ENCODE results near the gene HOXD9.
A peak's percentile ranks its signal among the peaks of the same experiment; 100 is the strongest.

Gene HOXD9

GRCh38 chr2:176122683-176123410 lies at the start of gene HOXD9:
HOXD9 (plus strand) TSS chr2:176122719; CDS start chr2:176122769, 50 bp downstream.
- H3K4me1 Mint-ChIP-seq (ENCODE audit: low read depth) = peaks cover 11% of the 10 kb centered on the region
- H3K9me3 Mint-ChIP-seq (ENCODE audit: low read depth) = peaks cover 3% of the 10 kb centered on the region
- H3K4me3 Mint-ChIP-seq = peak within 1 kb of the TSS; percentile 76
- peaks cover 54% of the 10 kb centered on the region for H3K27me3 Mint-ChIP-seq
- H3K27ac Mint-ChIP-seq = no peak within 1 kb of the TSS
- peaks cover 2% of the 10 kb centered on the region for H3K36me3 Mint-ChIP-seq

- Mint-ChIP-seq H3K36me3 (peaks cover 3% of the 10 kb centered on the region), H3K27me3 (peaks cover 66% of the 10 kb centered on the region), H3K9me3 (ENCODE audit: low read depth) (peaks cover 9% of the 10 kb centered on the region), H3K4me1 (ENCODE audit: low read depth) (peaks cover 7% of the 10 kb centered on the region), H3K4me3 (no peak overlapping the region), H3K27ac (no peak overlapping the region)
Measured at GRCh38 chr2:176072951-176073904, 49.3 kb upstream of the HOXD9 start.

DNA sequence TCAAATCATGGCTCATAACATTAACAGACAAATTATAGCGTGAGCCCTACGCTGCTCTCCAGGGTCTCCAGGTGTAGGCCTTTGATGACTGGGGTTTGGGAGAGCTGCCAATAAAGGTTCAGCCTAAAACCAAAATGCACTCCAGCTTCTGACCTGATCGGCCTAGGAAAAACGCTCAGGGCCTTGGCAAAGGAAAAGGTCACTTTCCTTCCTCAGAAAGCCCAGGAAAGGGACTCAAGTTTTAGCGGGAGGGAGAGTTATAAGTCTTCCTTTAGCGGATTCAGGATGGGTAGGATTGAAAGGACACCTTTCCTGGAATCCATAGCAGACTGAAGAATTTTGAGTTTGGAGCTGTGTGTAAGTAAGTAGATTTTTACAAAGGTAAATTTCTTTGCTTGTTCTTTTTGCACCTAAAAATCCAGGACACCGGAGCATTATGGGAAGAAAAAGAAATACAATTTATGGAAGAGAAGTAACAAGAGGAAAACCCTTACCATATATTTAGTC lies 47.5 kb upstream of the HOXD9 start:
- H3K36me3 Mint-ChIP-seq = peaks cover 14% of the 10 kb centered on the region
- no peak overlapping the region for H3K4me3 Mint-ChIP-seq
- H3K27me3 Mint-ChIP-seq = peaks cover 63% of the 10 kb centered on the region
- peaks cover 15% of the 10 kb centered on the region for H3K9me3 Mint-ChIP-seq (ENCODE audit: low read depth)
- H3K27ac Mint-ChIP-seq = no peak overlapping the region
- H3K4me1 Mint-ChIP-seq (ENCODE audit: low read depth) = peaks cover 10% of the 10 kb centered on the region

DNA sequence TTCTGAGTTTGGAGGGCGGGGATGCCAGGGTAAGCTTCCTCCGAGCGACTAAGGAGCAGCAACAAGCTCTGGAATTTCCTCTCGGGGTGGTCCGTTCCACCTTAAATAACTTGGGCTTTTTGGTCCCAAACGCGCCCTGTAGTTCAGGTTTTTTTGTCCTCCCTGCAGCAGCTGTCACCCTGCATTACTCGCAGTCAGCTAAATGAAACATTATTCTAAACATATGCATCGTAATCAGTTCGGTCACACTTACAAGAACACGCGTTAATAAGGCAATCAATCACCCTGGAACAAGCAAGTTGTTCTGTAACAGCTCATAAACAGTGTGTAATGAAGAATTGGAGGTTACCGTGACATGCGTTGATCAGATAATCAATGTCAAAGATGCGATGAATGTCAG lies 47.0 kb upstream of the HOXD9 start:
- Mint-ChIP-seq H3K27me3 (peaks cover 58% of the 10 kb centered on the region), H3K36me3 (peaks cover 14% of the 10 kb centered on the region), H3K9me3 (ENCODE audit: low read depth) (peaks cover 15% of the 10 kb centered on the region), H3K4me3 (no peak overlapping the region), H3K27ac (no peak overlapping the region), H3K4me1 (ENCODE audit: low read depth) (peaks cover 10% of the 10 kb centered on the region)

- peaks cover 10% of the 10 kb centered on the region for H3K4me1 Mint-ChIP-seq (ENCODE audit: low read depth)
- peaks cover 55% of the 10 kb centered on the region for H3K27me3 Mint-ChIP-seq
- H3K9me3 Mint-ChIP-seq (ENCODE audit: low read depth) = peaks cover 15% of the 10 kb centered on the region
- peaks cover 14% of the 10 kb centered on the region for H3K36me3 Mint-ChIP-seq
- H3K27ac Mint-ChIP-seq = no peak overlapping the region
- H3K4me3 Mint-ChIP-seq = no peak overlapping the region
Measured at GRCh38 chr2:176076063-176076462, 46.5 kb upstream of the HOXD9 start.

DNA sequence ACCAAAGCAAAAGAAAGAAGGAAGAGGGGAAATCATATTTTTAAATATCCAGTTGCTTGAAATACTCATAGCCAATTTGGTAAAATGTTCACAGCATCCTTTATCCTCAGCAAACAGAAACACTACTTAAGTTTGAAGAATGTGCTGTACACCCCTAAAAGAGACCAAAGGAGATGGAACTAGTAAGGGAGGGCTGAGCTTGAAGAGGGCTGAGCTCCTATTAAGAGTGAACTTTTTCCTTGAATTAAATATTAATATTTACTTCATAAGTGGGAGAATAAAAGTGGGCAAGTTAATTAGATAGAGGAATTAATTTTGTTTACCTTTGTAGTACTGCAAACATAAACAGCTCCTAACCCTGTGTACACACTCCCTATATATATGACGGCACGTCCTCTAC lies 45.7 kb upstream of the HOXD9 start:
- no peak overlapping the region for H3K27ac Mint-ChIP-seq
- peaks cover 55% of the 10 kb centered on the region for H3K27me3 Mint-ChIP-seq
- H3K36me3 Mint-ChIP-seq = peaks cover 14% of the 10 kb centered on the region
- no peak overlapping the region for H3K4me3 Mint-ChIP-seq
- peaks cover 15% of the 10 kb centered on the region for H3K9me3 Mint-ChIP-seq (ENCODE audit: low read depth)
- peaks cover 10% of the 10 kb centered on the region for H3K4me1 Mint-ChIP-seq (ENCODE audit: low read depth)

GRCh38 chr2:176078541-176079284 lies 43.8 kb upstream of the HOXD9 start:
- peaks cover 7% of the 10 kb centered on the region for H3K4me1 Mint-ChIP-seq (ENCODE audit: low read depth)
- H3K9me3 Mint-ChIP-seq (ENCODE audit: low read depth) = peaks cover 15% of the 10 kb centered on the region
- peaks cover 14% of the 10 kb centered on the region for H3K36me3 Mint-ChIP-seq
- peak overlapping the region; percentile 61 for H3K27ac Mint-ChIP-seq
- H3K4me3 Mint-ChIP-seq = peak overlapping the region; percentile 63
- peaks cover 52% of the 10 kb centered on the region for H3K27me3 Mint-ChIP-seq

DNA sequence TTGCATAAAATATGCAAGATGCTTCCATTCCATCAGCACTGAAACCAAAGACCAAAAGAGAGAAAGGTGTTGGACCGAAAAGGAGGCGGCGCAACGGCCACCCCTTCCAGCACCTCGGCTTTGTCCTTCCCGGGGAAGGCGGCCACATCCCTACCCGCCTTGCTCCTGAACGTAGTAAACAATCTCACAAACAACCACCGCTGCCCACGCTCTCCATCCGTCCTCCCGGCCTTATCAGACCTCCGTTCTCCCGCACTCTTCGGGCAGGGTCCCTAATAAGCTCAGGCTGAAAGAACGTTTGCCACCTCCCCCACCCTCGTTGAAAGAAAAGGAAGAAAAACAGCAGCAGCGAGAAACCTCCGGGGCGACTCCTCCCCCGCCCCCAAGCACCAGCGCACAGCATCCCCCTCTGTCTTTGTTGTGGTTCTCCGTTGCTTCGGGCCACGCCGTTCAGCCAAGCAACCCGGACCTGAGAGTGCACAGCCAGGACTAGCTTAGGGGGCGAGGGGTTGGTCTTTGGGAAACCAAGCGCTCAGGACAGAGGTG lies 43.2 kb upstream of the HOXD9 start:
- peaks cover 7% of the 10 kb centered on the region for H3K4me1 Mint-ChIP-seq (ENCODE audit: low read depth)
- H3K9me3 Mint-ChIP-seq (ENCODE audit: low read depth) = peaks cover 15% of the 10 kb centered on the region
- peak overlapping the region; percentile 61 for H3K27ac Mint-ChIP-seq
- peaks cover 14% of the 10 kb centered on the region for H3K36me3 Mint-ChIP-seq
- H3K27me3 Mint-ChIP-seq = peaks cover 54% of the 10 kb centered on the region
- peak overlapping the region; percentile 63 for H3K4me3 Mint-ChIP-seq

DNA sequence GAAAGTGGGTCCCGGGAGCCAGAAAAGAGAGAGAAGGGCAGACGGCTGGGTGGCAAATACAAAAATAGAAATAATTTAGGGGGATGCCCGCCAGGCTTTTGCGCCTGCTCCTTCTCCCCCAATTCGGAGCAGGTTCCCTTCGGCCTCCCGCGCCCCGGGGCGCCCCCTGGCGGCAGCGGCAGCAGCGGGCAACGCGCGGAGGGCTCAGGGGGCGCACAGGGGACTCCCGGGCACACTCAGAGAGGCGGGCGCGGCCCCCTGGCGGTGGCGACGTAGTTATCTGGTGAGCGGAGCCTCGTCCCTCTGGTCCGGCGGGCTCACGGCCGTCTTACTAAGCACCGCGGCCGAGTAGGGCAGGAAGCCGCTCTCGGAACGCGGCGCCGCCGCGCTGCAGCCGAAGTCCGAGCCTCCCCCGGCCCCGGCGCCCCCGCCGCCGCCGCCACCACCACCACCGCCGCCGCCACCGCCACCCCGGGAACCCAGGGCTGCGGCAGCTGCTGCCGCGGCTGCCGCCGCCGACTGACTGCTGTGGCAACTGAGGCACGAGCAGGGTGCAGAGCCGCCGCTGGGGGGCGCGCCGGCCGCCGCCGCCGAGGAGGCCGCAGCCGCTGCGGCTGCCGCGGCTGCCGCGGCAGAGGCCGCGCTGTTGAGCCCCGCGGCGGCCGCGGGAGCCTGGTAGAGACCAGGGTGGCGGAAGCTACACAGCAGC lies 42.5 kb upstream of the HOXD9 start:
- Mint-ChIP-seq H3K4me1 (ENCODE audit: low read depth) (peaks cover 7% of the 10 kb centered on the region), H3K4me3 (peak overlapping the region; percentile 63), H3K27ac (peak overlapping the region; percentile 61), H3K36me3 (peaks cover 14% of the 10 kb centered on the region), H3K9me3 (ENCODE audit: low read depth) (peaks cover 15% of the 10 kb centered on the region), H3K27me3 (peaks cover 53% of the 10 kb centered on the region)

- peak overlapping the region; percentile 85 for H3K27ac Mint-ChIP-seq
- H3K4me3 Mint-ChIP-seq = peak overlapping the region; percentile 40
- H3K27me3 Mint-ChIP-seq = peaks cover 48% of the 10 kb centered on the region
- peaks cover 7% of the 10 kb centered on the region for H3K4me1 Mint-ChIP-seq (ENCODE audit: low read depth)
- peaks cover 15% of the 10 kb centered on the region for H3K9me3 Mint-ChIP-seq (ENCODE audit: low read depth)
- peaks cover 12% of the 10 kb centered on the region for H3K36me3 Mint-ChIP-seq
Measured at GRCh38 chr2:176080540-176081375, 41.8 kb upstream of the HOXD9 start.

- H3K4me1 Mint-ChIP-seq (ENCODE audit: low read depth) = peaks cover 8% of the 10 kb centered on the region
- peaks cover 11% of the 10 kb centered on the region for H3K9me3 Mint-ChIP-seq (ENCODE audit: low read depth)
- peak overlapping the region; percentile 85 for H3K27ac Mint-ChIP-seq
- H3K27me3 Mint-ChIP-seq = peaks cover 45% of the 10 kb centered on the region
- peaks cover 12% of the 10 kb centered on the region for H3K36me3 Mint-ChIP-seq
- peak overlapping the region; percentile 40 for H3K4me3 Mint-ChIP-seq
Measured at GRCh38 chr2:176081376-176081836, 41.1 kb upstream of the HOXD9 start.

DNA sequence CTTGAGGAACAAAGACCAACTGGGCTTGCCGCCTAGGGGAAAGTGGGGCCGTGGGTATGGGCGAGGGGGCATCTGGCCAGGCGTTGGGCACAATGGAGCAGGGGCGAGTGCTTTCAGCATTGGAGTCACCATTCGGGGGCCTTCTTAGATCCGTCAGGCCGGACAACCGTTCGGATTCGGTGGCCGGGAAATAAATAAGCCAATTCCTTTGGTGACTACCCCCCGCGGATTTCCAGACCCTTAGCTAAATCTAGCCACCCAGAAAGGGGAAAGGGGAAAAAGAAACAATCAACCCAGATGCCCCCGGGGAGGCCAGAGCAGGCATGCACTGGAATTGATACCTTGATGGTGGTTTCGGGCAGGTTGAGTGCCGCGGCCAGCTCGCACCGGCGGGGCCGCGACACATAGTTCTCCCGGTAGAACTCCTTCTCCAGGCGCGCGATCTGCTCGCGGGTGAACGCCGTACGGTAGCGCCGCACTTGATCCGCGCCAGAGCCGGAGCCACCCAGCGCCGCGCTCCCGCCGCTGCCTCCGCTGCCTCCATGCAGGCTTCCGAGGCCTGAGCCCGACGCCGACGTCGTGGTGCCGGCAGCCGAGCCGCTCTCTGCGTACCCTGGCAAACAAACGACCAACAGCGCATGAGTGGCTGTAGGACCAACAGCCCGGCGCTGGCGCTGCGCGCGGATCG lies 40.5 kb upstream of the HOXD9 start:
- peaks cover 13% of the 10 kb centered on the region for H3K4me1 Mint-ChIP-seq (ENCODE audit: low read depth)
- H3K27ac Mint-ChIP-seq = peak overlapping the region; percentile 72
- peak overlapping the region; percentile 13 for H3K4me3 Mint-ChIP-seq
- H3K27me3 Mint-ChIP-seq = peaks cover 48% of the 10 kb centered on the region
- H3K36me3 Mint-ChIP-seq = peaks cover 15% of the 10 kb centered on the region
- H3K9me3 Mint-ChIP-seq (ENCODE audit: low read depth) = peaks cover 8% of the 10 kb centered on the region

- peaks cover 8% of the 10 kb centered on the region for H3K9me3 Mint-ChIP-seq (ENCODE audit: low read depth)
- H3K4me1 Mint-ChIP-seq (ENCODE audit: low read depth) = peaks cover 14% of the 10 kb centered on the region
- H3K36me3 Mint-ChIP-seq = peaks cover 16% of the 10 kb centered on the region
- H3K27me3 Mint-ChIP-seq = peaks cover 48% of the 10 kb centered on the region
- H3K4me3 Mint-ChIP-seq = no peak overlapping the region
- H3K27ac Mint-ChIP-seq = peak overlapping the region; percentile 72
Measured at GRCh38 chr2:176082525-176082823, 40.0 kb upstream of the HOXD9 start.
